ENCODE data around the gene MYBBP1A.

GRCh38 chr17:4556996-4557395 is 1.8 kb upstream of the MYBBP1A start:
- no peak for TF ChIP-seq CTCF (conservative IDR thresholded peaks at IDR 0.05; ENCODE audit: low read depth, low read length)
- TF ChIP-seq EZH2 (IDR thresholded peaks at IDR 0.05; ENCODE audit: low read length, unreplicated experiment): no peak
- TF ChIP-seq EZH2phosphoT487 (IDR thresholded peaks at IDR 0.05; ENCODE audit: borderline replicate concordance, low read length): no peak
